ENCODE data around the gene ATP5F1D. TPM values are rescaled to one million over a fixed set of nuclear protein-coding genes. Genes with fewer than 3 reads are reported as not detected.

The ATP5F1D gene
- total RNA-seq, 2 donors from 2014 or later: 540 to 639 TPM

DNA sequence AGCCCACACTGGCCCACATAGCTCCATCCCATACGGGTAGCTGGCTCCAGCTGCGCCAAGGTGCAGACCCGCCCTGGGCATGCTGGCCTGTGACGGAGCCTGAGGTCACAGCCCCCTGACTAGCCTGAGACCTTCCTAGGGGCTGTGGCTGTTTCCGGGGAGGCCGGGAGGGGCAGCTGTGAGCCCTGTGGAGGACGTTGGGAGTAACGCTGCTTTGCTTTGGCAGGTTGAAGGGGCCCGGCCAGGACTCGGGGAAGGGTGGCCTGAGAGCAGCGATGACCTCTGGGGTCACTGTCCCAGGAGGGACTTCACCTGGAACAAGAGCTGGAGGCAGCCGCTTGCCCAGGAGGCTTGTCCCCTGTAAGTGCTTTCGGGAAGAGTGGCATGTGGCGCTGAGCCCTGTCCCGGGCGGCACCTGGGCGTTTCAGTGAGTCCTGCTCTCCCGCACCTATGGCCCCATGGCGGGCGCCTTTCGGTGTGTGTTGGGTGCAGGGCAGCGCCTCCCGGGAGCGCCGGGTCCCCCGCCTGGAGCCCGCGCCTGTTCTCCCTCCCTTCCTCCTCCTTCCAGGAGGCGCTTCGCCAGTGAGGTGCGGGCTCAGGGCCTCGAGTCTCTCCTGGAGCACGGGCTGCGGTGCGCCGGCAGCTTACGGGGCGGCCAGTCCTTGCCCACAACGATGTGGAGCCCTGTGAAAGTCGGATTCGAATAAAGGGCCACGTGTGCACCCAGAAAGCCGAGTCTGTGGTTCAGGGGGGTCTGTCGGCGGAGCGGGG lies 32.7 kb downstream of the ATP5F1D start:
- ATAC-seq (no peak), DNase-seq (no peak)
- intact Hi-C loops (cut with DNase I): loop anchor here in 1 of 2 donors (10.0 kb wide), 1 partner anchor 131 kb away; the partner anchor contains the start of genes DAZAP1 and GAMT

GRCh38 chr19:1274852-1275259 lies 33.3 kb downstream of the ATP5F1D start:
- intact Hi-C loops (cut with DNase I): loop anchor here in 1 of 2 donors (10.0 kb wide), 1 partner anchor 130 kb away; the partner anchor contains the start of genes DAZAP1 and GAMT
- DNase-seq: no peak
- peak in 1 of 2 donors; percentile 2 for ATAC-seq

DNA sequence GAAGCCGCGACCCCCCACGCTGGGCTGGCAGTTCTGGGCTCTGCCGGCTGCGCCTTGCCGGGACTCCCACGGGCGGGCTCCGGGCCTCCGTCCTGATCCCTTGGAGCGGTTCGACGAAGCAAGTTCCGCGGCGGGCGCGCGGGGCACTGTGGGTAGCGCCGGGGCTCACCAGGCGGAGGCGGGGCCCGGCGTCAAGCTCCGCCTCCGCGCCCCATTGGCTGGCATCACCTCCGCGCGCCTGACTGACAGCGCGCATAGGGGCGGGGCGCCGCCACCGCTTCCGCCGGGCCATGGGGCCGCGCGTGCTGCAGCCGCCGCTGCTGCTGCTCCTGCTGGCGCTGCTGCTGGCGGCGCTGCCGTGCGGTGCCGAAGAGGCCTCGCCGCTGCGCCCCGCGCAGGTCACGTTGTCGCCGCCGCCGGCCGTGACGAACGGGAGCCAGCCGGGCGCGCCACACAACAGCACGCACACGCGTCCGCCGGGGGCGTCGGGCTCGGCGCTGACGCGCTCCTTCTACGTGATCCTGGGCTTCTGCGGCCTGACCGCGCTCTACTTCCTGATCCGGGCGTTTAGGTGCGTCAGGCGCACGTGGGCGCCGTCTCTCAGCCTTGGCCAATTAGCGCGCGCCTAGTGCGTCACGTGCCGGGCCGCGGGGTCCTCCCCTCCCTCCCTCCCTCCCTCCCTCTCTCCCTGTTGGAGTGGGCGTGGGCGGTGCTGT lies 33.9 kb downstream of the ATP5F1D start, which contains the start of gene FAM174C:
FAM174C (plus strand) TSS at position 271 of the 716 bp plus-strand sequence; CDS start at position 291, 20 bp downstream.
- peak; percentile 97 for DNase-seq
- intact Hi-C loops (cut with DNase I): loop anchor here in 1 of 2 donors (10.0 kb wide), 1 partner anchor 129 kb away; the partner anchor contains the start of genes DAZAP1 and GAMT
- ATAC-seq: peak; percentile 83 to 93

- intact Hi-C loops (cut with DNase I): loop anchor here in 1 of 2 donors (10.0 kb wide), 1 partner anchor 129 kb away; the partner anchor contains the start of genes DAZAP1 and GAMT
- ATAC-seq: peak in 1 of 2 donors; percentile 0
- DNase-seq: no peak
These were observed 34.6 kb downstream of the ATP5F1D start for GRCh38 chr19:1275976-1276627.

DNA sequence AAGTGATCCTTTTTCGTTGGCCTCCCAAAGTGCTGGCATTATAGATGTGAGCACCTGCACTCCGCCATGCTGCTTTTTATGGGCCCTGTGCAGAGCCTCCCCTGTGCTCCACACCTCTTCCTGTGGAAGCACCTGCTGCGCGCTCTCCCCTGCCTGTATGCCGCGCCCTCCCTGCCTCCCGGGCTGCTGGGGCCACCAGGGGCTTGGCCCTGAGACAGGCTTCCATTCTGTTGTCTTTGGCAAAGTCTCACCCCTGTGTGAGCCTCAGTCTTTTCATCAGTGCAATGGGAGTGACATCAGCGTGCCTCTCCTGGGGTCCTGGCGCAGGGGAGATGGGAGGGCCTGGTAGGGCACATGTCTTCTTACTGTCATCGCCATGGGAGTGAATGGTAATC lies 35.1 kb downstream of the ATP5F1D start:
- intact Hi-C loops (cut with DNase I): loop anchor here in 1 of 2 donors (10.0 kb wide), 1 partner anchor 128 kb away; the partner anchor contains the start of genes DAZAP1 and GAMT
- ATAC-seq (no peak), DNase-seq (no peak)

DNA sequence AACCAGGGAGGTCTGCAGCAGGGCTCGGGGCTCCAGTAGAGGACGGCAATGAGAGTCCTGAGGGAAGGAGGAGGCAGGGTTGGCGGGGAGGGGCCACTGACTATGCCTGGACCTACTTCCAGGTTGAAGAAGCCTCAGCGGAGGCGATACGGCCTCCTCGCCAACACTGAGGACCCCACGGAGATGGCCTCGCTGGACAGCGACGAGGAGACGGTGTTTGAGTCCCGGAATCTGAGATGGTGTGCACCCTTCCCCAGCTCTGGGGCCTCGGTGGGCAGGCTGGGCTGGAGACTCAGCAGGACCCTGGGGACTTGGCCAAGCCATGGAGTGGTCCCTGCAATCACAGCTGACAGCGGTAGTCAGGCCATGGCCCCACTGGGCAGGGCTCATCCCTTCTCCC lies 35.5 kb downstream of the ATP5F1D start:
- DNase-seq: no peak
- intact Hi-C loops (cut with DNase I): loop anchor here in 1 of 2 donors (10.0 kb wide), 1 partner anchor 128 kb away; the partner anchor contains the start of genes DAZAP1 and GAMT
- no peak for ATAC-seq

GRCh38 chr19:1278074-1278473 lies 36.5 kb downstream of the ATP5F1D start:
- DNase-seq (no peak), ATAC-seq (no peak)
- intact Hi-C loops (cut with DNase I): loop anchor here in 1 of 2 donors (10.0 kb wide), 1 partner anchor 127 kb away; the partner anchor contains the start of genes DAZAP1 and GAMT

DNA sequence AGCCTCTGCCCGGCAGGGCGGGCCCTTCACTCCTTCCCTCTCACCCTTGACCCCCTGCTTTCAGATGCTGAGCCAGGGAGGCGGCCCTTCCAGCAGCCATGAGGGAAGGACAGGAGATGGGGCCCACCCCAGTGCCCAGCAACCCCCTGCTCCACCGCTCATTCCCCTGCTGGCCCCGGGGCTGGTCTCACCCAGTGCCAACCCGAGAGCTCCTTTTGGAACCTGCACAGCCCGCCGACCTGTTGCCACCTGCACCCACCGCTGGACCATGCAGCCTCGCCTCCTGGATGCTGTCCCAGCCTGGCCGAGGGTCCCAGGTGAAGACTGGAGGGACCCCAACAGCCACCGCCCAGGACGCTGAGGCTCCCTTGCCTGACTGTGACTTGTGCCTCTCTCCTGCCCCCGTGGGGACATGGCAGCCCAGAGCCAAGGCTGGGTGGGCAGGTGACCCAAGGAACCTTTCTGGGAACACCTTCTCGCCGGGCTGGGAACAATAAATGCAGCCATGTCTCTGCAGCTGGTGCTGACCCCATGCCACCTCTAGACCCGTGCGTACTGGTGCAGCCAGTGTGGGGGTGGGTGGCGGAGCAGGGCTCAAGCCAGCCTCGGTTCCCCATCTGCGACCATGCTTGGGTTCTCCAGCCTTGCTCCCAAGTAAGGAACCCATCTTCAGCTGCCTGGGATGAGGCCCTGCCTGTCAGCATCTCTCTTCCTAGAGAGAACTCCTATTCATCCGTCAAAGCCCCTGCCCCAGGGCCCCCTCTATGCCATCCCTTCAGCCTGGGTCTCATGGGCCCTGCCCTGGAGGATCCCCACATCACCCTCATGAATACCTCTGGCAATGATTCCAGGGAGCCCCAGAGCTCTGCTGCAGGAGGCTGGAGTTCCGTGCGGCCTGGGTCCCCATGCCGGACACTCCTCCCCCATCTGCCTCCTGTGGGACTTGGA lies 37.4 kb downstream of the ATP5F1D start:
- no peak for DNase-seq
- intact Hi-C loops (cut with DNase I): loop anchor here in 1 of 2 donors (10.0 kb wide), 1 partner anchor 126 kb away; the partner anchor contains the start of genes DAZAP1 and GAMT

DNA sequence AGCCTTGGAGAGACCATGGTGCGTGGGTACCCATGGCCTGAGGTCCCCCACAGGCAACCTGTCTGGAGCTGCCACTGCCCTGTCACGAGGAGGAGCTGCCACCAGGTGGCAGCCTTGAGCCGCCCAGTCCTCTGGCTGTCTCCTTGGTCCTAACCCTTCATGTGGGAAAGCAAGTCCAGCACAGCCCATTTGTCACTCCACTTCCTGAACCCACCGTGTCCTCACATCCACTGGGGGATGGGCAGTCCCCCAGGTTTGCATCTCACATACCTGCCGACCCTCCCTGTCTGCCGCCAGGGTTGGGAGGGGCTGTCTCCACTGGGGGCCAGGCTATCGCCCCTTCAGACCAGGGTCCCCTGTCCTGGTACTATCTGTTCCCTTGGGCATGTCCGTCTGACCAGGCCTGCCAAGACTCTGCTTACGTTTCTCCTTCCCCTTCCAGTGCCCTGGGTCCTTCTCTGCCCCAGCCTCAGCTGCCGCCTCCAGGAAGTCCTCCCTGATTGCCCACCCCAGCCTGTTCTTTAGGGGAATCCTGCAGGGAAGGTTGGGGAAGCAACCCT lies 38.3 kb downstream of the ATP5F1D start:
- ATAC-seq (peak; percentile 13 to 14), DNase-seq (peak; percentile 85)
- intact Hi-C loops (cut with DNase I): loop anchor here (10.0 kb wide), 4 partner anchors 65 to 175 kb away; partner anchors contain the start of genes APC2 (in 1 of the 2), DAZAP1 (in 1 of the 2) and GAMT (in 1 of the 2)

More for the DNA sequence above, 37.4 kb downstream of the ATP5F1D start:
- no peak for ATAC-seq

DNA sequence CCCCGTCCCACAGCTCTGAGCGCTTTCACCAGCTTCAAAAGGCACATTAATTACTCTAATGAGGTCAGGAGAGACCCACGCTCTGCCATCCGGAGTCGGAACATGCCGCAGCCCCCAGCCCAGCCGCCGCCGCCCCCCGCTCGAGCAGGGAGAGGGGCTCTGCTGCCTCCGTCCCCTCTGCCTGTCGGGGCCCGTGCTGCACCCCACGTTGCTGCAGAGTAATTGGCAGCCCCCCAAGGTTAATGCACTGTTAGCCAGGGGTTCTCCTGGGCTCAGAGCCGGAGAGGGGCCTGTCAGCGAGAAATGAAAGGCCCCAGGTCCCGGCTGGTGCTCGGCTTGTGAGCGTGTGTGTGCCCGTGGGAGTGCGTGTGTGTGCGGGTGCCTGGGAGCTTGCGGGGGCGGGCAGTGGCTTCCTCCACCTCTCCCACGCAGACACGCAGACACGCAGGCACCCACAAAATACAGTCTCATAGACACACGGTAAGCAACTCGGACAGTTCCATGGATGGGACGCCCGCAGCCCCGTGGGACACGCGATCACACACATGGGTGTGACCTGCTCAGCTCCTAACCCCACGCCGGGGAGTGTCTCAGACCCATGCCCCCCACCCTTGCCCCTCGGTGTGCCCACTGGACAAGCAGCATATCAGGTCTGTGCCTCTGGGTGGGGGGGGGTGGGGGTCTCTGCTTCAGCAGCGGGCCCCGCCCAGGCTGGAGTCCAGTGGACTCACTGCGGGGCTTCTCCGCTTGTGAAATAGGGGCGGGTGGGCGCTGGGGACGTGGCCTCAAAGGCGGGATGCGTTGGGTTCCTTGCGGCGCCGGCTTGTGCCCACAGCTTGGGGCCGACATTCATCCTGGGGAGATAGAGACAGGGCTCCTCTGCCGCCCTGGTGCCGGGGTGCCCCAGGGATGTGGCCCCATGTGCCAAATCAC lies 39.4 kb downstream of the ATP5F1D start:
- intact Hi-C loops (cut with DNase I): loop anchor here (10.0 kb wide), 3 partner anchors 64 to 174 kb away; partner anchors contain the start of gene APC2 (in 1 of the 2)
- ATAC-seq: no peak
- no peak for DNase-seq

DNA sequence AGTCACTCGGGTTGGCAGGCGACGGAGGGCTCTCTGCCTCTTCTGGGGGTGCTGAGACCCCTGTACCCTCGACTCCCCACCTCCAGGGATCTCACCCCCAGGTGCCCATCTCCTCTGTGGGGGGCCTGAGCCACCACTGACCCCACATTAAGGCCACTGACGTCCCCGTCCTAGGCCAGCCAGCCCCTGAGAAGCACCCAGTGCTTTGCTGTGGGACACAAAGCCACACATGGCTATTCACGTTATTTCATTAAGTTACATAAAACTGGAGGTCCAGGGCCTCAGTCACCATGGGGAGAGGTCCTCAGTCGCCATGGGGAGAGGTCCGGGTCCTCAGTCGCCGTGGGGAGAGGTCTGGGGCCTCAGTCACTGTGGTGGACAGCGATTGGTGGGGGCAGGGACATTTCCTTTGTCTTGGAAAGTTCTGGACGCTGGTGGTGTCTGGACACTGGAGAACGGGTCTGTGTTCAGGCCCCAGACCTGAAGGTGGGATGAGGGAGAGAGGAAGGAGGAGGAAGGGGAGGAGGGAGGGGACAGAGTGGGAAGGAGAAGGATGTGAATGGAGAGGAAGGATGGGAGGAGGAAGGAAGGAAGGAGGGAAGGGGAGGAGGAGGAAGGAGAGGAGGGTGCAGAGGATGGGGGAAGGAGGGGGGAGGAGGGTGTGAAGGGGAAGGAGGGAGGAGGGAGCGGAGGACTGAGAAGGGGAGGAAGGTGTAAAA lies 40.2 kb downstream of the ATP5F1D start:
- intact Hi-C loops (cut with DNase I): loop anchor here (10.0 kb wide), 3 partner anchors 63 to 173 kb away; partner anchors contain the start of gene APC2 (in 1 of the 2)
- ATAC-seq (no peak), DNase-seq (no peak)

GRCh38 chr19:1282588-1283206 lies 41.1 kb downstream of the ATP5F1D start:
- DNase-seq: no peak
- ATAC-seq: no peak
- intact Hi-C loops (cut with DNase I): loop anchor here (10.0 kb wide), 3 partner anchors 62 to 172 kb away; partner anchors contain the start of gene APC2 (in 1 of the 2)

- no peak for DNase-seq
- no peak for ATAC-seq
- intact Hi-C loops (cut with DNase I): loop anchor here (10.0 kb wide), 3 partner anchors 61 to 171 kb away; partner anchors contain the start of gene APC2 (in 1 of the 2)
These were observed 41.8 kb downstream of the ATP5F1D start for GRCh38 chr19:1283207-1283916.

DNA sequence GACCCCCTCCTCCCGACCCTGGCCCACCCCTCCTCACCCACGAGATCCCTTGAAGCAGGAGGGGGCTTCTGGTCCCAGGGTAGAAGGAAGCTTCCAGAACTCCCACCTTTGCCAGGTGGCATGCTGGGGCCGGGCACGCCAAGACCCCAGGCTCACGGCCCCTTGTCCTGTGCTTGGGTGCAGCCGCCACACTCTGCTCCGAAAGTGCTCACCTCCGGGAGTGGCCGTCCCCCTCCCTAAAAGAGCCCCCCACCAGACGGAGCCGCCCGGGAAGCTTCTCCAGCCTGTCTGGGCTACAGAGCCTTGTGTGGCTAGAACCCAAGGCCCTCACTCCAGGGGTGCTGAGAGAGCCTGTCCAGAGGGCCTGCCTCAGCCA lies 42.4 kb downstream of the ATP5F1D start:
- intact Hi-C loops (cut with DNase I): loop anchor here (10.0 kb wide), 3 partner anchors 61 to 171 kb away; partner anchors contain the start of gene APC2 (in 1 of the 2)

More for the DNA sequence above, 42.4 kb downstream of the ATP5F1D start:
- ATAC-seq: no peak
- no peak for DNase-seq

Data from left cardiac atrium (tissue), 4 donors.